H9 (cell line): ENCODE measurements around the gene CABLES1. TPM values are rescaled to one million over a fixed set of nuclear protein-coding genes. Genes with fewer than 3 reads are reported as not detected.

Experiments
- DNase-seq: peaks from one replicate; pipeline ENCODE4 v3.0.0-alpha.2; 2017
- H2AFZ ChIP-seq: one replicate; pipeline ENCODE4 v1.6.1; 2013; ENCODE audit warnings: mild to moderate bottlenecking, low read length, control low read depth, moderate library complexity
- H2AK5ac ChIP-seq: 2 replicates; pipeline ENCODE4 v1.6.1; 2013; ENCODE audit warnings: low read length, control low read depth, mixed read lengths; ENCODE audit not compliant: insufficient read length
- H2BK120ac ChIP-seq: one replicate; pipeline ENCODE4 v1.6.1; 2013; ENCODE audit warnings: low read depth, mild to moderate bottlenecking, low read length, control low read depth, inconsistent platforms; ENCODE audit not compliant: poor library complexity, severe bottlenecking
- H2BK12ac ChIP-seq: 2 replicates; pipeline ENCODE4 v1.6.1; 2013; ENCODE audit warnings: low read length, control low read depth, mixed read lengths, low read depth; ENCODE audit not compliant: insufficient read length
- H2BK15ac ChIP-seq: 2 replicates; pipeline ENCODE4 v1.6.1; 2013; ENCODE audit warnings: low read depth, low read length, control low read depth
- H2BK20ac ChIP-seq: one replicate; pipeline ENCODE4 v1.6.1; 2013; ENCODE audit warnings: low read depth, mild to moderate bottlenecking, low read length, control low read depth, inconsistent platforms; ENCODE audit not compliant: poor library complexity, severe bottlenecking
- H2BK5ac ChIP-seq: 2 replicates; pipeline ENCODE4 v1.6.1; 2013; ENCODE audit warnings: low read length, control low read depth, mixed read lengths; ENCODE audit not compliant: insufficient read length
- H3K14ac ChIP-seq: 2 replicates; pipeline ENCODE4 v1.6.1; 2013; ENCODE audit warnings: low read length, control low read depth; ENCODE audit not compliant: insufficient read depth
- H3K18ac ChIP-seq: 2 replicates; pipeline ENCODE4 v1.6.1; 2013; ENCODE audit warnings: low read depth, mild to moderate bottlenecking, mixed read lengths, low read length, control low read depth; ENCODE audit not compliant: insufficient read length
- H3K23ac ChIP-seq: 2 replicates; pipeline ENCODE4 v1.6.1; 2013; ENCODE audit warnings: low read length, control low read depth, mixed read lengths, low read depth; ENCODE audit not compliant: insufficient read length
- H3K23me2 ChIP-seq: 2 replicates; pipeline ENCODE4 v1.6.1; 2013; ENCODE audit warnings: low read depth, mild to moderate bottlenecking, mixed read lengths, low read length, control low read depth; ENCODE audit not compliant: insufficient read length, poor library complexity, severe bottlenecking
- H3K27ac ChIP-seq: 2 replicates; pipeline ENCODE4 v1.5.1; 2013; ENCODE audit warnings: low read length, control low read depth, mixed read lengths, low read depth; ENCODE audit not compliant: insufficient read length
- H3K27me3 ChIP-seq: 2 replicates; pipeline ENCODE4 v1.6.1; 2013; ENCODE audit warnings: low read length, control low read depth, inconsistent platforms; ENCODE audit not compliant: insufficient read depth
- H3K4ac ChIP-seq: 2 replicates; pipeline ENCODE4 v1.6.1; 2013; ENCODE audit warnings: low read depth, mild to moderate bottlenecking, control low read depth, inconsistent platforms, low read length, moderate library complexity
- H3K4me1 ChIP-seq: 2 replicates; pipeline ENCODE4 v1.6.1; 2013; ENCODE audit warnings: low read length, control low read depth, inconsistent platforms; ENCODE audit not compliant: insufficient read depth
- H3K4me2 ChIP-seq: 2 replicates; pipeline ENCODE4 v1.6.1; 2013; ENCODE audit warnings: low read length, control low read depth, mixed read lengths; ENCODE audit not compliant: insufficient read length, insufficient read depth
- H3K56ac ChIP-seq: 2 replicates; pipeline ENCODE4 v1.6.1; 2013; ENCODE audit warnings: low read depth, mild to moderate bottlenecking, mixed read lengths, low read length, control low read depth; ENCODE audit not compliant: insufficient read length
- H3K79me1 ChIP-seq: 2 replicates; pipeline ENCODE4 v1.6.1; 2013; ENCODE audit warnings: low read depth, mild to moderate bottlenecking, moderate library complexity, low read length, control low read depth, inconsistent platforms; ENCODE audit not compliant: insufficient read depth, poor library complexity, severe bottlenecking
- H3K79me2 ChIP-seq: 2 replicates; pipeline ENCODE4 v1.6.1; 2013; ENCODE audit warnings: low read length, control low read depth, inconsistent platforms; ENCODE audit not compliant: insufficient read depth
- H3K9ac ChIP-seq: 2 replicates; pipeline ENCODE4 v1.6.1; 2013; ENCODE audit warnings: low read length, control low read depth, mixed read lengths; ENCODE audit not compliant: insufficient read length; ENCODE audit errors: extremely low read depth
- H3K9me3 ChIP-seq: one replicate; pipeline ENCODE4 v1.6.1; 2013; ENCODE audit warnings: low read depth, low read length, inconsistent platforms; ENCODE audit not compliant: control insufficient read depth
- H3T11ph ChIP-seq: one replicate; pipeline ENCODE4 v1.6.1; 2013; ENCODE audit warnings: mild to moderate bottlenecking, low read length, control low read depth, inconsistent platforms
- H4K20me1 ChIP-seq: one replicate; pipeline ENCODE4 v1.6.1; 2013; ENCODE audit not compliant: control insufficient read depth, insufficient read length, insufficient read depth
- H4K5ac ChIP-seq: 2 replicates; pipeline ENCODE4 v1.6.1; 2013; ENCODE audit warnings: low read depth, mild to moderate bottlenecking, mixed read lengths, low read length, control low read depth; ENCODE audit not compliant: insufficient read length
- H4K8ac ChIP-seq: replicated peaks from 2 replicates; pipeline ENCODE4 v1.6.1; 2013; ENCODE audit warnings: low read length, control low read depth, mixed read lengths, low read depth; ENCODE audit not compliant: insufficient read length
- H4K91ac ChIP-seq: 2 replicates; pipeline ENCODE4 v1.6.1; 2013; ENCODE audit warnings: low read depth, mild to moderate bottlenecking, moderate library complexity, mixed read lengths, low read length, control low read depth; ENCODE audit not compliant: insufficient read length
- H3K27ac Mint-ChIP-seq, 3 experiments: 2 replicates in 2 of 3; 3 replicates in 1 of 3; pipeline ENCODE4 v1.8.0; 2020 to 2021; ENCODE audit warnings: mixed read lengths in 3 of 3, mild to moderate bottlenecking in 1 of 3, moderate library complexity in 1 of 3
- H3K27me3 Mint-ChIP-seq: 2 replicates; pipeline ENCODE4 v1.8.0; 2021; ENCODE audit warnings: low read depth, mild to moderate bottlenecking, moderate library complexity, mixed read lengths
- H3K36me3 Mint-ChIP-seq, 3 experiments: 2 replicates in 2 of 3; 3 replicates in 1 of 3; pipeline ENCODE4 v1.8.0; 2020 to 2021; ENCODE audit warnings: low read depth in 3 of 3, mixed read lengths in 3 of 3; ENCODE audit not compliant: insufficient read depth in 1 of 3
- H3K4me1 Mint-ChIP-seq, 2 experiments: 2 replicates each; pipeline ENCODE4 v1.8.0; 2020; ENCODE audit warnings: mixed read lengths in 2 of 2
- H3K4me3 Mint-ChIP-seq, 2 experiments: 2 replicates in 1 of 2; 3 replicates in 1 of 2; pipeline ENCODE4 v1.8.0; 2020 to 2021; ENCODE audit warnings: mild to moderate bottlenecking in 2 of 2, mixed read lengths in 2 of 2, moderate library complexity in 1 of 2
- H3K9me3 Mint-ChIP-seq, 2 experiments: 2 replicates in 1 of 2; 3 replicates in 1 of 2; pipeline ENCODE4 v1.8.0; 2020; ENCODE audit warnings: mild to moderate bottlenecking in 2 of 2, mixed read lengths in 2 of 2, moderate library complexity in 1 of 2
- CTCF ChIP-seq: fragments of 200-600 bp; sonication (generic); conservative IDR thresholded peaks from 3 replicates; pipeline ENCODE4 v1.8.0; 2021; ENCODE audit warnings: antibody characterized with exemption, mild to moderate bottlenecking
- WGBS: extraction: QIAGEN DNeasy Blood & Tissue Kit; methylation state at CpG from one replicate; pipeline ENCODE4 v1.1.7; 2013; ENCODE audit warnings: missing lambda C conversion rate, low lambda C conversion rate, mixed read lengths; ENCODE audit not compliant: insufficient read length; ENCODE audit errors: extremely low coverage; 5-methylcytosine and 5-hydroxymethylcytosine counted together
- total RNA-seq: library from RNA; stranded (reverse); gene quantifications from 2 replicates; pipeline ENCODE4 v1.2.1, GENCODE V29; 2021

Gene CABLES1
- total RNA-seq, 1 experiment from 2014 or later: 27.1 TPM

DNA sequence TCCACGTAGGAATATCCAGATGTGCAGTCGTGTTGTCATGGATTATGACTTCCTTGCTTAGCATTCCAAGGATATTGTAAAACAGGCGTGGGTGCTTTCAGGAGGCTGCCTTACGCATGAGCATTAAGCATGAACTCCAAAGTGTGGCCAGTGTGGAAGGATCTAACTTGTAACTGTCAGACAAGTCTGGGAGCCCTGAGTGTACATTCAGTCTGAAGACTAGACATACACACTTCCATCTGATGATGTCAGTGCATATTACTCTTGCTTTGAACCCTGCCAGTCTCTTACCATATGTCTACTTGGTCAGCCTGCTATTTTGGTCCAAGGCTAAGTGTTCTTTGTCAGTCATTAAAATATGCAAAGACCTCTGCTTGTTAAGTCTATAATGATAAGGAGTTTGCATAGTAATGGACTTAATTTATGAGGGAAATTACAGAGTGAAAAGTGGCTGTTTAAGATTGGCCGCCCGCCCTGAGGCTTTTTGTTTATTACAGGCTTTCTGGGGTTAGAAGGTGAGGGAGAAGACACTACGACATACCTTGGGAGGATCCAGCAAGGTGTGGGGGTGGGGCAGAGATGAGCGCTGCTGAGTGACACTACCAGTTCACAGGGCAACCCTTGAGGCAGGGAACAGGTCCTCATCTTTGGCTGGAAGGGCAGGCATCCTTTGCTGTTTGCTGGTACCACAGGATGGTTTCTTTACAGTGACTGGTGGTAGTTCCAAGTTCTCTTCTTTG is 48.3 kb downstream of the CABLES1 start:
- no peak overlapping the region for H4K5ac ChIP-seq
- peak overlapping the region; percentile 49 to 80 (median 68); a peak in 3 of 7 replicates for H3K27ac Mint-ChIP-seq
- H3K56ac ChIP-seq: no peak overlapping the region
- no peaks in the 10 kb centered on the region for H3K27me3 ChIP-seq
- no peak overlapping the region for H3K4me2 ChIP-seq
- H3K4me3 Mint-ChIP-seq: no peak overlapping the region
- H2AK5ac ChIP-seq: no peak overlapping the region
- H2BK15ac ChIP-seq: no peak overlapping the region
- peaks cover 3% of the 10 kb centered on the region; the same call in 1 of the 2 replicates for H3K79me2 ChIP-seq
- H3K9ac ChIP-seq: no peak overlapping the region
- WGBS: no CpG with 5 or more reads among the region's 8 CpGs
- peaks cover 3% of the 10 kb centered on the region for H3K79me1 ChIP-seq
- H2BK120ac ChIP-seq: no peak overlapping the region
- H3K4me1 Mint-ChIP-seq: peaks cover 33 to 34% of the 10 kb centered on the region in 2 experiments
- no peak overlapping the region for H2BK12ac ChIP-seq
- no peak overlapping the region for H4K8ac ChIP-seq
- H4K20me1 ChIP-seq: no peaks in the 10 kb centered on the region
- no peak for TF ChIP-seq CTCF
- no peak overlapping the region for H3T11ph ChIP-seq
- H3K14ac ChIP-seq: no peak overlapping the region
- DNase-seq: no peak
- H3K4me1 ChIP-seq: peaks cover 4% of the 10 kb centered on the region; the same call in 1 of the 2 replicates
- no peaks in the 10 kb centered on the region for H3K27me3 Mint-ChIP-seq
- no peak overlapping the region for H4K91ac ChIP-seq
- H3K23ac ChIP-seq: no peak overlapping the region
- H3K27ac ChIP-seq: no peak overlapping the region
- no peak overlapping the region for H2AFZ ChIP-seq
- no peaks in the 10 kb centered on the region for H3K9me3 Mint-ChIP-seq
- no peak overlapping the region for H2BK5ac ChIP-seq
- no peaks in the 10 kb centered on the region for H3K23me2 ChIP-seq
- H3K9me3 ChIP-seq: no peaks in the 10 kb centered on the region
- H2BK20ac ChIP-seq: no peak overlapping the region
- H3K4ac ChIP-seq: no peak overlapping the region
- no peak overlapping the region for H3K18ac ChIP-seq
- peaks cover 0 to 2% (median 0%) of the 10 kb centered on the region in 3 experiments; a peak in 3 of 7 replicates for H3K36me3 Mint-ChIP-seq
